Mesenchymal stem cell (in vitro differentiated cells and primary cell): ENCODE measurements around the gene TMSB10.
A peak's percentile ranks its signal among the peaks of the same experiment; 100 is the strongest.
"Not testable (repeated sequence)": the region's sequence is repeated elsewhere in the genome, so short reads cannot be mapped to it uniquely, and the experiment has no call there.

Experiments
- DNase-seq: peaks from one replicate; pipeline ENCODE4 v3.0.0-alpha.2; 2013
- H2AFZ ChIP-seq: one replicate; pipeline ENCODE4 v1.6.1; 2013; ENCODE audit warnings: low read depth, mild to moderate bottlenecking, control low read depth, inconsistent platforms, low read length, moderate library complexity
- H2AK5ac ChIP-seq: 2 replicates; pipeline ENCODE4 v1.6.1; 2013; ENCODE audit warnings: low read length, moderate library complexity, mild to moderate bottlenecking, inconsistent platforms; ENCODE audit not compliant: severe bottlenecking
- H2BK120ac ChIP-seq: one replicate; pipeline ENCODE4 v1.6.1; 2013; ENCODE audit warnings: low read depth, mild to moderate bottlenecking, inconsistent platforms, low read length, moderate library complexity
- H2BK12ac ChIP-seq, 2 experiments: one replicate each; pipeline ENCODE4 v1.6.1; 2013; ENCODE audit warnings: inconsistent platforms in 2 of 2, low read length in 2 of 2, mild to moderate bottlenecking in 2 of 2, moderate library complexity in 2 of 2, control low read depth in 1 of 2
- H2BK15ac ChIP-seq: one replicate; pipeline ENCODE4 v1.6.1; 2013; ENCODE audit warnings: mild to moderate bottlenecking, low read depth, inconsistent platforms; ENCODE audit not compliant: poor library complexity, severe bottlenecking
- H2BK5ac ChIP-seq: 2 replicates; pipeline ENCODE4 v1.6.1; 2013; ENCODE audit warnings: low read depth, mild to moderate bottlenecking, low read length, control low read depth, inconsistent platforms; ENCODE audit not compliant: poor library complexity, severe bottlenecking
- H3K14ac ChIP-seq, 2 experiments: one replicate each; pipeline ENCODE4 v1.6.1; 2013; ENCODE audit warnings: inconsistent platforms in 2 of 2, low read length in 2 of 2, control low read depth in 1 of 2, mild to moderate bottlenecking in 1 of 2, moderate library complexity in 1 of 2
- H3K18ac ChIP-seq, 2 experiments: one replicate each; pipeline ENCODE4 v1.6.1; 2013; ENCODE audit warnings: inconsistent platforms in 2 of 2, low read length in 2 of 2, control low read depth in 1 of 2, low read depth in 1 of 2, mild to moderate bottlenecking in 1 of 2
- H3K23ac ChIP-seq, 2 experiments: one replicate each; pipeline ENCODE4 v1.6.1; 2013; ENCODE audit warnings: inconsistent platforms in 2 of 2, low read length in 2 of 2, mild to moderate bottlenecking in 2 of 2, moderate library complexity in 2 of 2, control low read depth in 1 of 2
- H3K27ac ChIP-seq: 2 replicates; pipeline ENCODE4 v1.5.1; 2013; ENCODE audit warnings: mild to moderate bottlenecking, moderate library complexity, low read length, control low read depth, inconsistent platforms; ENCODE audit not compliant: poor library complexity, severe bottlenecking
- H3K27me3 ChIP-seq, 2 experiments: 2 replicates each; pipeline versions ENCODE4 v1.6.1 to v1.7.0; 2013; ENCODE audit warnings: low read length in 2 of 2, mild to moderate bottlenecking in 2 of 2, moderate library complexity in 2 of 2, control low read depth in 1 of 2, inconsistent platforms in 1 of 2; ENCODE audit not compliant: control insufficient read depth in 1 of 2, insufficient read depth in 1 of 2
- H3K36me3 ChIP-seq, 2 experiments: 2 replicates each; pipeline versions ENCODE4 v1.6.1 to v1.7.0; 2013; ENCODE audit warnings: low read length in 2 of 2, control low read depth in 1 of 2, inconsistent platforms in 1 of 2, low read depth in 1 of 2, mild to moderate bottlenecking in 1 of 2; ENCODE audit not compliant: insufficient read depth in 2 of 2, control insufficient read depth in 1 of 2
- H3K4ac ChIP-seq, 2 experiments: one replicate each; pipeline ENCODE4 v1.6.1; 2013; ENCODE audit warnings: inconsistent platforms in 2 of 2, low read length in 2 of 2, mild to moderate bottlenecking in 2 of 2, moderate library complexity in 2 of 2, control low read depth in 1 of 2, low read depth in 1 of 2
- H3K4me1 ChIP-seq: 2 replicates; pipeline ENCODE4 v1.6.1; 2013; ENCODE audit warnings: low read depth, low read length, control low read depth; ENCODE audit not compliant: control insufficient read depth, insufficient read depth
- H3K4me2 ChIP-seq: 2 replicates; pipeline ENCODE4 v1.6.1; 2013; ENCODE audit warnings: low read length, mild to moderate bottlenecking, inconsistent platforms; ENCODE audit not compliant: poor library complexity, severe bottlenecking
- H3K4me3 ChIP-seq, 2 experiments: 2 replicates each; pipeline versions ENCODE4 v1.5.1 to v1.7.0; 2013; ENCODE audit warnings: low read length in 2 of 2, mild to moderate bottlenecking in 2 of 2, control low read depth in 1 of 2, low read depth in 1 of 2; ENCODE audit not compliant: insufficient read depth in 1 of 2
- H3K79me1 ChIP-seq: replicated peaks from 2 replicates; pipeline ENCODE4 v1.6.1; 2013; ENCODE audit warnings: mild to moderate bottlenecking, control low read depth, low read length, inconsistent platforms; ENCODE audit not compliant: poor library complexity, severe bottlenecking
- H3K9ac ChIP-seq: 2 replicates; pipeline ENCODE4 v1.7.0; 2013; ENCODE audit warnings: mild to moderate bottlenecking, low read length, moderate library complexity
- H3K9me3 ChIP-seq: 2 replicates; pipeline ENCODE4 v1.7.0; 2013; ENCODE audit warnings: mild to moderate bottlenecking, low read length; ENCODE audit not compliant: control insufficient read depth
- H4K8ac ChIP-seq: one replicate; pipeline ENCODE4 v1.6.1; 2013; ENCODE audit warnings: inconsistent platforms, mild to moderate bottlenecking, low read length, moderate library complexity
- H4K91ac ChIP-seq: one replicate; pipeline ENCODE4 v1.6.1; 2013; ENCODE audit warnings: mild to moderate bottlenecking, low read length, inconsistent platforms
- WGBS: methylation state at CpG from one replicate; pipeline ENCODE4 v1.1.7; 2013; ENCODE audit warnings: mixed read lengths; 5-methylcytosine and 5-hydroxymethylcytosine counted together

TMSB10 gene

GRCh38 chr2:84865181-84865783 is 40.2 kb upstream of the TMSB10 start:
- Histone ChIP-seq H3K4me3 (no peak overlapping the region), H3K9me3 (no peaks in the 10 kb centered on the region), H3K27ac (no peak overlapping the region), H2BK12ac (no peak overlapping the region), H3K14ac (no peak overlapping the region), H2AFZ (no peak overlapping the region), H2BK5ac (no peak overlapping the region), H2AK5ac (no peak overlapping the region), H3K23ac (no peak overlapping the region), H3K4me2 (no peak overlapping the region), H3K79me1 (no peaks in the 10 kb centered on the region), H3K4me1 (peaks cover 1% of the 10 kb centered on the region), H3K27me3 (peaks cover 0 to 17% of the 10 kb centered on the region in 2 experiments), H3K36me3 (no peaks in the 10 kb centered on the region), H2BK15ac (no peak overlapping the region), H3K9ac (no peak overlapping the region), H4K91ac (no peak overlapping the region), H4K8ac (no peak overlapping the region), H2BK120ac (no peak overlapping the region), H3K18ac (no peak overlapping the region), H3K4ac (no peak overlapping the region)
- WGBS, result 90% methylated on average over 6 of the region's 6 CpGs
- peak; percentile 31 for DNase-seq

- 85% methylated on average over 3 of the region's 3 CpGs for WGBS
- H2BK15ac ChIP-seq, result no peak overlapping the region
- no peak overlapping the region for H2BK120ac ChIP-seq
- H3K14ac ChIP-seq, result no peak overlapping the region
- no peak overlapping the region for H3K18ac ChIP-seq
- no peak for DNase-seq
- H3K9me3 ChIP-seq, result no peaks in the 10 kb centered on the region
- no peak overlapping the region for H2AFZ ChIP-seq
- no peak overlapping the region for H4K8ac ChIP-seq
- peak overlapping the region; percentile 5 for H3K9ac ChIP-seq
- no peaks in the 10 kb centered on the region for H3K79me1 ChIP-seq
- H3K27ac ChIP-seq, result no peak overlapping the region
- H2AK5ac ChIP-seq, result no peak overlapping the region
- no peaks in the 10 kb centered on the region for H3K36me3 ChIP-seq
- H3K4me2 ChIP-seq, result no peak overlapping the region
- no peak overlapping the region for H2BK12ac ChIP-seq
- no peak overlapping the region for H3K23ac ChIP-seq
- no peak overlapping the region for H3K4ac ChIP-seq
- peaks cover 1% of the 10 kb centered on the region for H3K4me1 ChIP-seq
- no peak overlapping the region for H2BK5ac ChIP-seq
- no peak overlapping the region for H3K4me3 ChIP-seq
- H4K91ac ChIP-seq, result no peak overlapping the region
- H3K27me3 ChIP-seq, result peaks cover 0 to 19% of the 10 kb centered on the region in 2 experiments
These were observed 39.3 kb upstream of the TMSB10 start for GRCh38 chr2:84866122-84866521.

GRCh38 chr2:84868327-84868726 is 37.1 kb upstream of the TMSB10 start:
- not testable (repeated sequence) for DNase-seq, H3K36me3 ChIP-seq, H2BK120ac ChIP-seq, H3K9me3 ChIP-seq, H2AK5ac ChIP-seq, H3K4me2 ChIP-seq, H2BK15ac ChIP-seq, H3K79me1 ChIP-seq, H3K9ac ChIP-seq, H3K4me1 ChIP-seq, H4K8ac ChIP-seq, H3K14ac ChIP-seq, H2AFZ ChIP-seq, H4K91ac ChIP-seq, H2BK5ac ChIP-seq, H3K4ac ChIP-seq, H3K27ac ChIP-seq, H3K27me3 ChIP-seq, H2BK12ac ChIP-seq, H3K18ac ChIP-seq, H3K23ac ChIP-seq, H3K4me3 ChIP-seq
- no CpG with 5 or more reads among the region's 4 CpGs for WGBS

- no peak overlapping the region for H3K4me3 ChIP-seq
- H2BK5ac ChIP-seq, result no peak overlapping the region
- no peaks in the 10 kb centered on the region for H3K9me3 ChIP-seq
- no peak overlapping the region for H3K27ac ChIP-seq
- H2BK15ac ChIP-seq, result no peak overlapping the region
- H2BK120ac ChIP-seq, result no peak overlapping the region
- H3K4me1 ChIP-seq, result no peaks in the 10 kb centered on the region
- no peak overlapping the region for H2AFZ ChIP-seq
- WGBS, result 93% methylated on average over 11 of the region's 11 CpGs
- H3K27me3 ChIP-seq, result peaks cover 0 to 5% of the 10 kb centered on the region in 2 experiments
- no peaks in the 10 kb centered on the region for H3K79me1 ChIP-seq
- H3K23ac ChIP-seq, result no peak overlapping the region
- no peak overlapping the region for H3K9ac ChIP-seq
- H3K4me2 ChIP-seq, result no peak overlapping the region
- H2BK12ac ChIP-seq, result no peak overlapping the region
- no peak overlapping the region for H3K18ac ChIP-seq
- no peak overlapping the region for H4K91ac ChIP-seq
- no peak for DNase-seq
- no peak overlapping the region for H2AK5ac ChIP-seq
- H3K4ac ChIP-seq, result no peak overlapping the region
- H4K8ac ChIP-seq, result no peak overlapping the region
- peaks cover 0 to 3% of the 10 kb centered on the region in 2 experiments for H3K36me3 ChIP-seq
- H3K14ac ChIP-seq, result no peak overlapping the region
These were observed 35.1 kb upstream of the TMSB10 start for GRCh38 chr2:84870306-84870705.
